T-helper 22 cell (primary cell): Measurements from ENCODE around the gene TMX1.
"Not testable (repeated sequence)": the region's sequence is repeated elsewhere in the genome, so short reads cannot be mapped to it uniquely, and the experiment has no call there.

Source experiments
- DNase-seq: peaks from one replicate; pipeline ENCODE4 v3.0.0-alpha.2; 2020; ENCODE audit warnings: low read depth

Gene TMX1

DNA sequence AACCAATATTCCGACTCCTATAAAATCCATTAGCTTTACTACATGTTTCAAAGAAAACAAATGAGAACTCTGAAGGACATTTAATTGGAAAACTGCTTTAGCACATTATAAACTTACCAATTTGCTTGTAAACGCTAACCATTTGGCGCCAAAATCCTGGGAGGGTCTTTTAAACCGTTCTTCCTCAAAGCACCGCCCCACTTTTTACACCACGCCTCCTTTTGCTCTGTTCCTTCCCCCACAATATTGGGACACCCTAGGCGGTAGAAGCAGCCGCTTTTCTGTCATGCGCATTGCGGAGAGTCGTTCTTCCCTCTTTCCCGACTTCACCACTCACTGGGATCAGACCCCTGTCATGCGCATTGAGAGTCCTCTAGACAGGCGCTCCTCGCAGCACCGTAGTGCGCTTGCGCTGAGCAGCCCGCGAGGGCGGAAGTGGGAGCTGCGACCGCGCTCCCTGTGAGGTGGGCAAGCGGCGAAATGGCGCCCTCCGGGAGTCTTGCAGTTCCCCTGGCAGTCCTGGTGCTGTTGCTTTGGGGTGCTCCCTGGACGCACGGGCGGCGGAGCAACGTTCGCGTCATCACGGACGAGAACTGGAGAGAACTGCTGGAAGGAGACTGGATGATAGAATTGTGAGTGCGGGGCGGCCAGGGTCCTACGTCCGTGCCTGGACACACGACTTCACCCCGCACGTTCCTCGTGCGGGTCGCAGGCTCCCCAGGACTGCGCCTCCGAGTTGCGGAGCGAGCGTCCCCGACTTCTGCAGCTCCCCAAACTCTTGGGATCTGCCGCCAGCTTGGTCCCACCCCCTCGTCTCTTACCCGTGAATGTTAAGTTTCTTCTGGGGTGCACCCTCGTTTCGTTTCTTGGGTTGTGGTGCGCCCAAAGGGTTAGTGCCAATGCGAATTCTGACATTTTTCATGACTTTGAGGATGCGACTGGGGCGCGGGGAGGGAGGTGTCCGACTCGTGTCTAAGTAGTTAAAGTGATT is at the start of gene TMX1:
Gene TMX1, plus strand, starts transcription at position 435 of the 991 bp plus-strand sequence. Its CDS starts 46 bp downstream, at position 481.
- DNase-seq, result peak; percentile 76

- no peak for DNase-seq
Observed at GRCh38 chr14:51201890-51202289, 38.2 kb upstream of the TMX1 start.

DNA sequence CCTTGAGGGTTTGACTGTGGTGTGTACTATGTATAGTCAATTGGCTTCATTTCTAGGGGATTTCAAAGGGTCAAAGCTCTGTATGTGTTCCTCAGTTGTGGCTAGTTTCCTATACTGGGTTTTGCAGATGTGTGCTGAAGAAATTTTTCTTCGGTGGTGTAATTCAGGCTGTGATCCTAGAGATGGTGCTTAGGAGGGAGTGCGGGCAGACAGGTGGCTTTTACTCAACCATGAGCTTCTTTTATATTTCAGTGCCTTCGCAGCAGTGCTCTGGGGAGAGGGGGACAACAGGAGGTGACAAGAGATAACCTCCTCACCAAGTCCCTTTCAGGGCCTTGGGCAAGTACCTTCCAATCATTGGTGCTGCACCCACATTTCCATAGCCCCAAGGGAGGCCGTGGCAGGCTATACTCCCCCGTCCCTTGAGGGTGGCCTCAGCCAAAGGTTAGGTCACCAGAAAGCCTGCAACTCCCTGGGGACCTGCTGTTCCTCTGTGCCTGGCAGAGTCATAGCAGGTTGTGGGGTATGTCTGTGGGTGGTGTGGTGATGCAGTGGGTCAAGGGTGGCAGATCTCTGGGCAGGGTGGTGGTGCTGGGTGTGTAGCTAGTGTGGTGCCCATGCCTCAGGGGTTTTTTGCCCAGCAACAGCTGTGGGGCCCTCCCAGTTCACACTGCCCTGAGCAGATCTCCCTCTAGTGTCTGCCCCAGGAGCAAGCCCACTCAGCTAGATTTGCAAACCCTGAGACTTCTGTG is 37.0 kb upstream of the TMX1 start:
- DNase-seq, result no peak

DNA sequence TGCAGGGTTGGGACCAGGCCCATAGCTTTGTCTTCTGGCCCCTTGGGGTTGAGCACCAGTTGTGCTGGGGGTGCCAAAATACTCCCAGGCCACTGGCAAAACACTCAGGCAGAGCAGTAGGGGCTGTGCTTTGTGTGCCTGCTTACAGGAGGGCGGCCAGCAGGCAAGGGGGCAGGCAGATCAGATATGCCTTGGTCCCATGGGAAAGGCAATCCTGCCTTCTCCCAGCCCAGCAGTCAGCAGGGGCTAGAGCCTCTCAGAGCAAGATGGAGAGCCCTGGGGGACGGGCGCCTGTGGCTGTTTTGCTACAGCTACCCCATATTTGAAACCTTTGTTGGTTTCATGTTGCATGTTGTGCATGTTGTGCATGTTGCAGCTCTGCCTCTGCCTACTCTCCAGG is 36.2 kb upstream of the TMX1 start:
- DNase-seq, result no peak

DNA sequence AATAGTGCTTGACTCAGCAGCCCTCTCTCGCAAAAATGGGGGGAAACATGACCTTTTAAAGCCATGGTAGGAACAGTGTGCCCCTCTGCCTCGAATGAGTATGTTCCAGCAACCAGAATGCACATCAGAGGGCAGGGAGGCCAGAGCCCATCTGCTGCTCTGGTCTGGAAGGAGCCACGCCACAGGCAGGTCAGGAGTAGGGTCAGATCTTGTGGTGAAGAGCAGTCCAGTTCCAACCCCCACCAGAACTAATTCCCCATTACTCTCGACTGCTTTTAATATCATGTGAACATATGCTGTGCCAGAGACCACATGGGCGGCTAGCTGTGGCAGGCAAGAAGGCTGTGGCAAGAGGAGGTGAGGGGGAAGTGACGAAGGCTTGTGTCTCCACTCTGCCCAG is 34.6 kb upstream of the TMX1 start:
- no peak for DNase-seq

- no peak for DNase-seq
Observed at GRCh38 chr14:51206462-51206861, 33.6 kb upstream of the TMX1 start.

DNA sequence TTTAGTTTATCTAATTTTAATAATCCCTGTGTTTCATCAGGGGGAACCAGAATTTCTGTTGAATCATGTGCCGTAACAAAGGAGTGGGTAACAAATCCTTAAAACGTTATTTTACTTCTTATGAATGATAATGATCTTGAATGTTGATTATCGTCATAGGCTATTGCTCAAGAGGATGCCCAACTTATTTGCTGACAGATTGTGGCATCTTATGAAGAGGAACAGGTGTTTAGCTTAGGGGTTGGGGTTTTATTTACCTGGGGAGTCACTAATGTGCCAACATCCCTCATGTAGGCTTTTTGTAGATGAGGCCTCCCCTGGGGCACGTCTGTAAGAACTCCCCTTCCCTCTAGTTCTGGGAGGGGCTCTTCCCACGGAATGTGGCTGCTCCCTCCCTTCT is 32.4 kb upstream of the TMX1 start:
- no peak for DNase-seq

DNA sequence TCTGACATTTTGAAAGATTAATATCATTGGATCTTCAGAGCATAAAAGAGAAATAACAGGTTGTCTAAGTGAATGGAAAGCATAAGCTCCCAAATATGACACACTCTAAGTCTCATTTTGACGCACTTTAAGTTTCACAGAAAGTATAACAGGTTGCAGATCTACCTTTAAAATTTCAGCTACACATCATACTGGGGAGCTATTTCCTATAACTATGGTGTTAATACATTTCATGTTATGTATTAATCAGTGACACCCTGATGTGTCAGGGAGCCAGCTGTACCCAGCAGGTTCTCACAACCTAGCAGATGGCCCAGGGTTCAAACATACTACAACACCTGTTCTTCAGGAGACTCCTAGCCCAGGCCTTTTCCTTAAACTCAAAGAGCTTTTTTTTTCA is 31.1 kb upstream of the TMX1 start:
- DNase-seq, result no peak

- DNase-seq, result no peak
Observed at GRCh38 chr14:51209457-51209856, 30.6 kb upstream of the TMX1 start.

- no peak for DNase-seq
Observed at GRCh38 chr14:51210594-51210993, 29.5 kb upstream of the TMX1 start.

DNA sequence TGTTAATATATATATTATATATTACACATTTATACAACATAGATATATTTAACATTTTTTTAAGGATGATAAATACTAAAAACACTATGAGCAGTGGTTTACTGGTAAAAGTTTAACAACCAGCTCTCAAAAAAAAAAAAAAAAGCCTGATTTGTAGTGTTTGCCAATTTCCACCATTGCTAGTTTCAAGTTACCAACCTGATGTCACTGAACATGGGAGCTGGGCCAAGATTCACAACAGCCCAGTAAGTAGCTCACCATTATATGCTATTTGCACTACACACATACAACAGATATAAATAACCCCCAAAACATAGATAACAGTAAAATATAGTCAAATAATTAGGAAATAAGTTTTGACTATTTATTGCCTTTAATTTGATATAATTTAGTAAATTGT is 28.9 kb upstream of the TMX1 start:
- no peak for DNase-seq

GRCh38 chr14:51216602-51217001 is 23.4 kb upstream of the TMX1 start:
- no peak for DNase-seq

- no peak for DNase-seq
Observed at GRCh38 chr14:51219473-51220448, 20.3 kb upstream of the TMX1 start.

DNA sequence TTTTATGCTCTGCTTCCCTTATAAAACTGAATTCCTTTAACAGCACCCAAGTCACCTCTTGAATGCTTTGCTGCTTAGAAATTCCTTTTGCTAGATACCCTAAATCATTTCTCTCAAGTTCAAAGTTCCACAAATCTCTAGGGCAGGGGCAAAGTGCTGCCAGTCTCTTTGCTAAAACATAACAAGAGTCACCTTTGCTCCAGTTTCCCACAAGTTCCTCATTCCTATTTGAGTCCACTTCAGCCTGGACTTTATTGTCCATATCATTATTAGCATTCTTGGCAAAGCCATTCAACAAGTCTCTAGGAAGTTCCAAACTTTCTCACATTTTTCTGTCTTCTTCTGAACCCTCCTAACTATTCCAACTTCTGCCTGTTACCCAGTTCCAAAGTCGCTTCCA is 16.6 kb upstream of the TMX1 start:
- DNase-seq, result not testable (repeated sequence)

DNA sequence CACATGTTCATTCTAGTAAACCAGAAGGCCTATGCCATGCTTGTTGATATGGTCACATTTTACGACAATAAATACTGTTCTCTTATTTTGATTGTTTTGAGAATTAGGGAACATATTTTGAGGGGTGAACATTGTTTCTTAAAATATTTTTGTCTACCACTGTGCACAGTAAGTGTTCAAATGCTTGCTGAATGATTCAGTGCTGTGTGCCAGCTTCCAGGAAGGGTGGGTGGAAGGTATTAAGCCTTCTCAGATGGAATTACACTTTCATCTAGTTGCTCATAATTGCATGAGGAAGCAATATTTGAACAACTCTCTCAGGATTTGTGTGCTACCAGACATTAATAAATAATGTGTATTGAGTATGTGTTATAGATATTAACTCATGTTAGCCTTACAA is 15.5 kb upstream of the TMX1 start:
- DNase-seq, result no peak

- no peak for DNase-seq
Observed at GRCh38 chr14:51225751-51226150, 14.3 kb upstream of the TMX1 start.

GRCh38 chr14:51228391-51228790 is 11.7 kb upstream of the TMX1 start:
- DNase-seq, result no peak

GRCh38 chr14:51228890-51229289 is 11.2 kb upstream of the TMX1 start:
- no peak for DNase-seq

- no peak for DNase-seq
Observed at GRCh38 chr14:51236314-51236713, 3.7 kb upstream of the TMX1 start.

- DNase-seq, result no peak
Observed at GRCh38 chr14:51240804-51241380, 845 bp downstream of the TMX1 start.
